SJSA1 (cell line): ENCODE data around the gene ZNF565. TPM values are rescaled to one million over a fixed set of nuclear protein-coding genes. Genes with fewer than 3 reads are reported as not detected.
"Not testable (repeated sequence)": the region's sequence is repeated elsewhere in the genome, so short reads cannot be mapped to it uniquely, and the experiment has no call there.

ENCODE experiments used
- DNase-seq, 2 experiments: peaks; one replicate each; pipeline ENCODE4 v3.0.0-alpha.2; 2015 to 2020; ENCODE audit warnings: low spot score in 2 of 2, low read depth in 1 of 2
- H3K27ac ChIP-seq: fragments of 250-450 bp; sonication (Bioruptor Pico); 2 replicates; pipeline ENCODE4 v1.5.1; 2020; ENCODE audit warnings: mild to moderate bottlenecking, moderate library complexity
- H3K27me3 ChIP-seq: fragments of 250-450 bp; sonication (Bioruptor Pico); replicated peaks from 2 replicates; pipeline ENCODE4 v1.5.1; 2020; ENCODE audit warnings: mild to moderate bottlenecking, moderate library complexity
- H3K36me3 ChIP-seq: fragments of 250-450 bp; sonication (Bioruptor Pico); 2 replicates; pipeline ENCODE4 v1.5.1; 2020; ENCODE audit warnings: mild to moderate bottlenecking
- H3K4me1 ChIP-seq: fragments of 250-450 bp; sonication (Bioruptor Pico); replicated peaks from 2 replicates; pipeline ENCODE4 v1.6.1; 2021; ENCODE audit warnings: mild to moderate bottlenecking
- H3K4me3 ChIP-seq: fragments of 250-450 bp; sonication (Bioruptor Pico); 2 replicates; pipeline ENCODE4 v1.5.1; 2020; ENCODE audit warnings: mild to moderate bottlenecking
- H3K9me3 ChIP-seq: fragments of 250-450 bp; sonication (Bioruptor Pico); replicated peaks from 2 replicates; pipeline ENCODE4 v1.5.1; 2020; ENCODE audit warnings: mild to moderate bottlenecking
- total RNA-seq: library from RNA; depleted of rRNA; stranded (reverse); fragments of >200 nt; shearing (Covaris generic); gene quantifications from 2 replicates; pipeline ENCODE4 v1.2.3, GENCODE V29; 2014

The ZNF565 gene
- total RNA-seq, 1 experiment from 2014 or later, result 2.4 TPM

DNA sequence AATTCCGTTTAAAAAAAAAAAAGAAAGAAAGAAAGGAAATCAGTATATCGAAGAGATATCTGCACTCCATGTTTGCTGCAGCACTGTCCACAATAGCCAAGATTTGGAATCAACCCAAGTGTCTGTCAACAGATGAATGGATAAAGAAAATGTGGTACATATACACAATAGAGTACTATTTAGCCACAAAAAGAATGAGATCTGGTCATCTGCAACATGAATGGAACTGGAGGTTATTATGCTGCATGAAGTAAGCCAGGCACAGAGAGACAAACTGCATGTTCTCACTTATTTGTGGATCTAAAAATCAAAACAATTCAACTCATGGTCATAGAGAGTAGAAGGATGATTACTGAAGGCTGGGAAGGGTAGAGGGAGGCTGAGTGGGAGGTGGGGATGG lies 16.3 kb downstream of the ZNF565 start:
- Histone ChIP-seq H3K27ac (no peak overlapping the region), H3K4me3 (no peak overlapping the region), H3K9me3 (no peaks in the 10 kb centered on the region), H3K27me3 (no peaks in the 10 kb centered on the region), H3K36me3 (no peaks in the 10 kb centered on the region), H3K4me1 (no peaks in the 10 kb centered on the region)
- DNase-seq, result no peak

- no peaks in the 10 kb centered on the region for H3K4me1 ChIP-seq
- H3K36me3 ChIP-seq, result 0 out of 2 replicates have a peak, but pooled peaks cover 2% of the 10 kb centered on the region
- H3K9me3 ChIP-seq, result no peaks in the 10 kb centered on the region
- DNase-seq, result no peak
- H3K27me3 ChIP-seq, result no peaks in the 10 kb centered on the region
- no peak overlapping the region for H3K4me3 ChIP-seq
- H3K27ac ChIP-seq, result no peak overlapping the region
Measured at GRCh38 chr19:36196249-36196648, 18.2 kb downstream of the ZNF565 start.

- H3K4me3 ChIP-seq, H3K36me3 ChIP-seq, H3K9me3 ChIP-seq, DNase-seq, H3K4me1 ChIP-seq, H3K27me3 ChIP-seq, H3K27ac ChIP-seq: not testable (repeated sequence)
Measured at GRCh38 chr19:36186722-36187121, 27.7 kb downstream of the ZNF565 start.

GRCh38 chr19:36183245-36183628 lies 31.2 kb downstream of the ZNF565 start:
- 0 out of 2 replicates have a peak, but pooled peaks cover 2% of the 10 kb centered on the region for H3K36me3 ChIP-seq
- H3K27ac ChIP-seq, result peak overlapping the region; percentile 48
- H3K27me3 ChIP-seq, result no peaks in the 10 kb centered on the region
- H3K4me1 ChIP-seq, result 0 out of 2 replicates have a peak, but pooled peaks cover 3% of the 10 kb centered on the region
- no peak overlapping the region for H3K4me3 ChIP-seq
- no peaks in the 10 kb centered on the region for H3K9me3 ChIP-seq
- DNase-seq, result no peak

- Histone ChIP-seq H3K9me3 (no peaks in the 10 kb centered on the region), H3K27me3 (no peaks in the 10 kb centered on the region), H3K27ac (peak overlapping the region; percentile 48), H3K4me1 (0 out of 2 replicates have a peak, but pooled peaks cover 3% of the 10 kb centered on the region), H3K4me3 (no peak overlapping the region), H3K36me3 (0 out of 2 replicates have a peak, but pooled peaks cover 2% of the 10 kb centered on the region)
- peak in 1 of 2 experiments; percentile 32 for DNase-seq
Measured at GRCh38 chr19:36182612-36183244, 31.7 kb downstream of the ZNF565 start.

DNA sequence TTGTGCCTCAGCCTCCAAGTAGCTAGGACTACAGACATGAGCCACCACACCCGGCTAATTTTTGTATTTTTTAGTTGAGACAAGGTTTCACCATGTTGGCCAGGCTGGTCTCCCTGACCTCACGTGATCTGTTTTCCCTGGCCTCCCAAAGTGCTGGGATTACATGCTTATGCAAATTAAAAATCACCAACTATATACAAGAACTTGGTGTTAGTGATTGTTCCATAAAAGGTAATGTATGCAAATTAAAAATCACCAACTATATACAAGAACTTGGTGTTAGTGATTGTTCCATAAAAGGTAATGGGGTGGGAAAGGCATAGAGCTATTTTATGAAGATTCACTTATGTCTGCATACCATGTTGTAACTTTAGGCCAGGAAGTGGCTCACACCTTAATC lies 35.4 kb downstream of the ZNF565 start:
- H3K4me3 ChIP-seq, H3K27me3 ChIP-seq, H3K4me1 ChIP-seq, DNase-seq, H3K27ac ChIP-seq, H3K9me3 ChIP-seq, H3K36me3 ChIP-seq: not testable (repeated sequence)

DNA sequence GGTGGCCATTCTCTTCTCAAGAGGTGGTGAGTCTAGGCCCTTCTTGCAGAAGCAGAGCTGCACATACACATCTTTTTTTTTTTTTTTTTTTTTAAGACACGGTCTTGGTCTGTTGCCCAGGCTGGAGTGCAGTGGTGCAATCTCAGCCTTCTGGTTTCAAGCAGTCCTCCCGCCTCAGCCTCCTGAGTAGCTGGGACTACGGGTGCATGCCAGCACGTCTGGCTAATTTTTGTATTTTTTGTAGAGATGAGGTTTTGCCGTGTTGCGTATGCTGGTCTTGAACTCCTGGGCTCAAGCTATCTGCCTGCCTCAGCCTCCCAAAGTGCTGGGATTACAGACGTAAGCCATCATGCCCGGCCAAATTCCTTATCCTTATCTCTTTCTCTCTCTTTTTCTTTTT lies 40.6 kb downstream of the ZNF565 start:
- H3K4me3 ChIP-seq, H3K27ac ChIP-seq, H3K9me3 ChIP-seq, H3K36me3 ChIP-seq, H3K27me3 ChIP-seq, DNase-seq: not testable (repeated sequence)
- H3K4me1 ChIP-seq, result peaks cover 12% of the 10 kb centered on the region

DNA sequence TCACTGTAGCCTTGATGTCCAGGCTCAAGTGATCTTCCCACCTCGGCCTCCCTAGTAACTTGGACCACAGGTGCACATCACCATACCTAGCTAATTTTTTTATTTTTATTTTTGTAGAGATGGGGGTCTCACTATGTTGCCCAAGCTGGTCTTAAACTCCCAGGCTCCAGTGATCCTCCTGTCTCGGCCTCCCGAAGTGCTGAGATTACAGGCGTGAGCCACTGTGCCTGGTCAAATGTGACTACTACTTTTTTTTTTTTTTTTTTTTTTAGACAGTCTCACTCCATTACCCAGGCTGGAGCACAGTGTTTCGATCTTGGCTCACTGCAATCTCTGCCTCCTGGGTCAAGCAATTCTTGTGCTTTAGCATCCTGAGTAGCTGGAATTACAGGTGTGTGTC lies 41.6 kb downstream of the ZNF565 start:
- Histone ChIP-seq H3K27ac (no peak overlapping the region), H3K4me3 (no peak overlapping the region), H3K27me3 (no peaks in the 10 kb centered on the region), H3K9me3 (no peaks in the 10 kb centered on the region), H3K36me3 (no peaks in the 10 kb centered on the region), H3K4me1 (peaks cover 15% of the 10 kb centered on the region)
- DNase-seq, result no peak

DNA sequence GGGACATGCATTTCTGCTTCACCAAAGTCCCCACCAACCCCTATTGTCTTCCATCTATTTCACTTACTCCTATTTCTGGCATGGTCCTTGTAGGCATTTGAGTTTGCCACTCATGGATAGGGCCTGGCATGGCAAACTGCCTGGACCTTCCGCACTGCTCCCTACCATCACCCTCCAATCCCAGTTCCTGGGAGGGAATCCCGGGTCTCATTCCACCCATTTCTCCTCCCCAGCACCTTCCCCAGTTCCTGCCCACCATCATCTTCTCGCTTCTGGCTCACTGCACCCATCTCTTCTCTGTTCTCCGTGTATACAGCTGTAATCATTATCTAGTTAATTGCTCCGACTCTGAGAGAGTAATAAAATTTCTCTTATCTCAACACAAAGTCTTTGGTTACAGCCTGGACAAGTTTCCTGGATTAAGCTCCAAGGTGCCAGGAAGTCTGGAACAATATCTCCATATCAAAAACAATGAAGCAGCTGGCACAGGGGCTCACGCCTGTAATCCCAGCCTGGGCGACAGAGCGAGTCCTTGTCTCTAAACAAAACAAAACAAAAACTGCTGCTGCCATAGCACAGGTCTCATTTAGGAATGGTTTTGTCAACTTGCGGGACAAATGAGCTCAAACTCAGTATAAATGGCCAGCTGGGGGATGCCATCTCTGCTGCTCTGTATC lies 45.2 kb downstream of the ZNF565 start:
- no peak for DNase-seq
- H3K4me3 ChIP-seq, result no peak overlapping the region
- H3K36me3 ChIP-seq, result no peaks in the 10 kb centered on the region
- no peak overlapping the region for H3K27ac ChIP-seq
- H3K4me1 ChIP-seq, result peaks cover 19% of the 10 kb centered on the region
- no peaks in the 10 kb centered on the region for H3K27me3 ChIP-seq
- no peaks in the 10 kb centered on the region for H3K9me3 ChIP-seq

- Histone ChIP-seq H3K27ac (no peak overlapping the region), H3K27me3 (no peaks in the 10 kb centered on the region), H3K4me1 (peaks cover 7% of the 10 kb centered on the region; the same call in 1 of the 2 replicates), H3K9me3 (no peaks in the 10 kb centered on the region), H3K4me3 (no peak overlapping the region), H3K36me3 (peaks cover 5% of the 10 kb centered on the region; the same call in 1 of the 2 replicates)
- no peak for DNase-seq
Measured at GRCh38 chr19:36163813-36164212, 50.7 kb downstream of the ZNF565 start.

DNA sequence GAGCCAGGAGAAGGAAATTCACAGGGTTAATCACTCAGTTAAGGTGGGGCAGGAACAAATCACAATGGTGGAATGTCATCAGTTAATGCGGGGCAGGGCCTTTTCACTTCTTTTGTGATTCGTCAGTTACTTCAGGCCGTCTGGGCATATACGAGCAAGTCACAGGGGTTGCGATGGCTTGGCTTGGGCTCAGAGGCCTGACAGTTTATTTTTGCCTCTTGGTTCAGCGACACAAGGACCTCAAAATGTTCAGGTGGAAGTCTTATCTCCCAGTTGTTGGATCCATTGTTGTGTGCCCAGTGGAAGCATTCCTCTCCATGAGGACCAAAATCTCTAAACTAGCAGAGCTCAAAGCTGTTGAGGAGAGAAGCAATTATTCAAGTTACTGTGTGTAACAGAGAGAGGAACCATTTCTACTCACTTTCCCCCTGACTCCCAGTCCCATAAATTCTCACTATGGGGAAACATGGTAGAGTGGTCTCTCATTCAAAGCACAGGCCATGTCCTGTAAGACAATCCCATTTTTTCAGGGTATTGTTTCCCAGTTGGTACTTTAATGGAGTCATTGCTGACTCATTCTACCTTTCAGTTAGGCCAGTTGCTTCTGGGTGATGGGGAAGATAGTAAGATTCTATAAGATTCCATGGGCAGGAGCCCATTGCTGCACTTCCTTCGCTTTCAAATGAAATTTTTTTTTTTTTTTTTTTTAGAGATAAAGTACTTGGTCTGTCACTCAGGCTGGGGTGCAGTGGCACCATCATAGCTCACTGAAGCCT lies 53.5 kb downstream of the ZNF565 start:
- H3K4me3 ChIP-seq, result no peak overlapping the region
- DNase-seq, result no peak
- H3K27ac ChIP-seq, result no peak overlapping the region
- peaks cover 5% of the 10 kb centered on the region; the same call in 1 of the 2 replicates for H3K36me3 ChIP-seq
- no peaks in the 10 kb centered on the region for H3K4me1 ChIP-seq
- no peaks in the 10 kb centered on the region for H3K27me3 ChIP-seq
- no peaks in the 10 kb centered on the region for H3K9me3 ChIP-seq

GRCh38 chr19:36153126-36153525 lies 61.3 kb downstream of the ZNF565 start:
- H3K27ac ChIP-seq, result no peak overlapping the region
- no peak for DNase-seq
- no peaks in the 10 kb centered on the region for H3K27me3 ChIP-seq
- H3K36me3 ChIP-seq, result peaks cover 42% of the 10 kb centered on the region
- H3K4me3 ChIP-seq, result no peak overlapping the region
- no peaks in the 10 kb centered on the region for H3K9me3 ChIP-seq
- peaks cover 25% of the 10 kb centered on the region for H3K4me1 ChIP-seq

GRCh38 chr19:36152352-36153091 lies 61.9 kb downstream of the ZNF565 start, which contains the start of gene COX7A1:
COX7A1 (minus strand) TSS chr19:36152447; CDS start chr19:36152407, 40 bp downstream.
- DNase-seq, result no peak
- no peak within 1 kb of the TSS for H3K4me3 ChIP-seq
- H3K9me3 ChIP-seq, result no peaks in the 10 kb centered on the region
- no peaks in the 10 kb centered on the region for H3K27me3 ChIP-seq
- H3K27ac ChIP-seq, result no peak within 1 kb of the TSS
- H3K4me1 ChIP-seq, result peaks cover 25% of the 10 kb centered on the region
- H3K36me3 ChIP-seq, result peaks cover 48% of the 10 kb centered on the region
